Left lung (tissue), 10 donors: Measurements from ENCODE around the gene CACNG4. TPM values are rescaled to one million over a fixed set of nuclear protein-coding genes. Genes with fewer than 3 reads are reported as not detected.
A peak's percentile ranks its signal among the peaks of the same experiment; 100 is the strongest.

Experiments
- ATAC-seq: fragments of 200-7000 bp; cut with Tn5 transposase; one replicate; pipeline ENCODE4 v1.9.1; 2020; ENCODE audit warnings: moderate library complexity
- DNase-seq, 4 donors: peaks; one replicate each; pipeline ENCODE4 v3.0.0-alpha.2; 2013 to 2020
- H3K27ac ChIP-seq, 2 donors: fragments of 200-600 bp; sonication (generic) in 1 of 2; one replicate each; pipeline versions ENCODE4 v1.5.0 to v1.8.0; 2020 to 2021
- H3K27me3 ChIP-seq, 2 donors: fragments of 200-600 bp; sonication (generic) in 1 of 2; one replicate each; pipeline versions ENCODE4 v1.5.0 to v1.8.0; 2020 to 2021
- H3K36me3 ChIP-seq, 2 donors: fragments of 200-600 bp; sonication (generic) in 1 of 2; one replicate each; pipeline versions ENCODE4 v1.5.0 to v1.8.0; 2020 to 2021
- H3K4me1 ChIP-seq, 2 donors: fragments of 200-600 bp; one replicate each; pipeline ENCODE4 v1.8.0; 2021
- H3K4me3 ChIP-seq, 2 donors: fragments of 200-600 bp; sonication (generic) in 1 of 2; one replicate each; pipeline versions ENCODE4 v1.5.0 to v1.8.0; 2020 to 2021; ENCODE audit warnings: mild to moderate bottlenecking in 1 of 2
- H3K9me3 ChIP-seq, 2 donors: fragments of 200-600 bp; sonication (generic) in 1 of 2; one replicate each; pipeline versions ENCODE4 v1.5.0 to v1.8.0; 2020 to 2021
- CTCF ChIP-seq, 2 donors: fragments of 200-600 bp; sonication (generic) in 1 of 2; IDR thresholded peaks; one replicate each; pipeline versions ENCODE4 v1.5.0 to v1.8.0; 2021; ENCODE audit warnings: antibody characterized with exemption in 2 of 2
- intact Hi-C, 2 donors: fragments of 100-400 bp; cut with DNase I; formaldehyde crosslinking; loops; one replicate each; pipeline versions ENCODE4 v1.11.2 to v1.14.2; 2022
- polyA plus RNA-seq, 6 donors: library from polyadenylated mRNA; unstranded; fragments of 120-200 nt; gene quantifications; one replicate each; pipeline ENCODE4 v1.2.1, GENCODE V29; 2013; ENCODE audit not compliant: insufficient read length in 6 of 6
- total RNA-seq, 2 donors: library from RNA; stranded (reverse); fragmentation: NEBNext Ultra II Directional; extraction: Animal tissue kit (Norgen Biotek cat#: 25700); gene quantifications; one replicate each; pipeline ENCODE4 v1.2.1, GENCODE V29; 2021
- donor health status: DM: no; HTN: yes; CAD: no.
- donor health status: DM: no; HTN: no; CAD: no.

Gene CACNG4
- total and polyA plus RNA-seq, 8 donors = 1.5 to 6.0 (median 2.6) TPM

DNA sequence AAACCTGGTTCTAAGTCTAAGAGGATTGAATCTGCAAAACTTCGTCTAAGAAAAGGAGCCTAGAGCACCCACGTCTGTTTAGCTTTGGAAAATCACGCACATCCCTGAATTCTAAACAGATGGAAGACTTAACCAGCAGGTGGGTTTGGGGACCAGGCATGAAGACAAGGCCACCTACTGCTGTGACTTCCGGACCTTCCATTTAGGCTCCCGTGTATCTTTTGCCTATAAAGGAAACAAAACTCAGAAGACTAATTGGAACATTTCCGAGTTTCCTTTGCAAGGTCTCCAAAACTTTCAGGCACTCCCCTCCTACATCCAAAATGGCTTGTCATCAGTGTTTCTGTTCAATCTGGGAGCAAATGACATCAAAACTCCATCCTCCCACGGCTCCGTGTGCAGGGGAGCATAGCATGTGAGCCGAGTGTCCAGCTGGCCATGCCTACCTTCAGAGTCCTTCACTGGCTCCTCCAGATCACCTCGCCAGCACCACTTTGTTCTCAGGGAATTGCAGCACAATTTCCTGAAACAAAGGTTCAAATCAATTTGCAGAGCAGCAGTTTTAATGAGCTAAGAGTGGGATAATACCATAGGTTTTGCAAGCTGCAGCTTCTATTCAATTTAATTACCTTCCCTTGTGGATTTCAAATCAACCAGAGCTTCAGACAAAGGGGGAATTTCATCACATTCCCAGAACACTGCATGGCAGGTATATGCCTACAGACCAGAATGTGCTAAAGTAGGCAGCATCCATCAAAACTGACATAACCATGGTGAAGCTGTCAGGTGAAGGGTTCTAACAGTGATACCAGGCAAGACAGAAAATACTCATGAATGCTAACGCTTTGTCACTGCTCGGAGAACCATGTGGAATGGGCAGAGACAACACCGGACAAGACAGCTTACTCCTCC is 103.3 kb downstream of the CACNG4 start:
- no peak for DNase-seq
- intact Hi-C loops = no loop called here
- Histone ChIP-seq H3K4me3 (no peak overlapping the region), H3K36me3 (no peaks in the 10 kb centered on the region), H3K4me1 (no peaks in the 10 kb centered on the region), H3K27ac (no peak overlapping the region), H3K9me3 (no peaks in the 10 kb centered on the region), H3K27me3 (no peaks in the 10 kb centered on the region)
- ATAC-seq = no peak
- TF ChIP-seq CTCF (IDR thresholded peaks at IDR 0.05) = no peak

DNA sequence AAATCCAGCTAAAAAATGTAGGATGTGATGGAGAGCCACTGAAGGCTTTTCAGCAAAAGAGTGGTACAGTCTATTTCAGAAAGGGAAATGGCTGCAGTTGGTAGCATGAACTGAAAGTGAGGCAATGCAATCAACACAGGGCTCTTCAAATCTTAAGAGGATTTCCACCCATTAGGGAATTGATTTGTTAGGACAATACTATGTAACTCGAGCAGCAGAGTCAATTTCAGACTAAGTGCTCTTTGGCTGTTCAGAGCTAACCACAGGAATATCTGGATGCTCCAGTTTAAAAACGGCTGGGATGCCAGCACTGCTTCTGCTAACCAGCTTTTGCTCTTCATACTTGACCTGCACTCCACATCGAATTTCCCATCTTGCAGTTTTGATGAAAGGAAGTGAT is 104.5 kb downstream of the CACNG4 start:
- Histone ChIP-seq H3K4me3 (no peak overlapping the region), H3K4me1 (no peaks in the 10 kb centered on the region), H3K9me3 (no peaks in the 10 kb centered on the region), H3K27me3 (no peaks in the 10 kb centered on the region), H3K36me3 (peaks cover 0 to 5% of the 10 kb centered on the region in 2 donors), H3K27ac (no peak overlapping the region)
- intact Hi-C loops = no loop called here
- ATAC-seq = peak; percentile 60
- peak in 1 of 4 donors; percentile 6 for DNase-seq
- TF ChIP-seq CTCF (IDR thresholded peaks at IDR 0.05) = no peak

DNA sequence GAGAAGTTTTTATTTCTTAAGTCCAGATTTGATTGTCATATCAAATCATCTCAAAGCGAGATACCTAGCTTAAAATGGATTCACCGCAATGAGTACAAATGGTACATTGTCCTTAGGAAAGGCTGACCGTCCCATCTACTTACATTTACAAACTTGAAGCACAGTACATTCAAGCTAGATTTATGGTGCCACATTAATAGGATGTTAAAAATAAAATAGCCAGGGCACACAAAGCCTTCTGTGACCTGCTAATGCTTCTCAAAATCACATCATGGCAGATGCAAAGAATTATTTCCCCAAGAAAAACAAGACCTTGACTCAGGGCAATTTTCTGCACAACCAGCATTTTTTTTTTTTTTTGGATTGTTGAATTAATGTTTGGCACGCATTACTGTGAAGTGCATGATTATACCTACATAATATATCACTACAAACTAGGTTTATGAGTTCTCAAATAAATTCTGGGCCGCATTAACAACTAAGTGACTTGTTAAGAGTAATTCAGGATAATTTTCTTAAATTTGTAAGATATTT is 105.2 kb downstream of the CACNG4 start:
- H3K4me3 ChIP-seq = no peak overlapping the region
- no peak for ATAC-seq
- no peaks in the 10 kb centered on the region for H3K4me1 ChIP-seq
- DNase-seq = no peak
- TF ChIP-seq CTCF (IDR thresholded peaks at IDR 0.05) = no peak
- peaks cover 0 to 6% of the 10 kb centered on the region in 2 donors for H3K36me3 ChIP-seq
- H3K9me3 ChIP-seq = no peaks in the 10 kb centered on the region
- H3K27ac ChIP-seq = no peak overlapping the region
- H3K27me3 ChIP-seq = no peaks in the 10 kb centered on the region
- intact Hi-C loops = no loop called here

- H3K4me1 ChIP-seq = no peaks in the 10 kb centered on the region
- peaks cover 0 to 19% of the 10 kb centered on the region in 2 donors for H3K36me3 ChIP-seq
- no peaks in the 10 kb centered on the region for H3K27me3 ChIP-seq
- H3K9me3 ChIP-seq = no peaks in the 10 kb centered on the region
- ATAC-seq (no peak), DNase-seq (no peak)
- intact Hi-C loops = no loop called here
- no peak for TF ChIP-seq CTCF (IDR thresholded peaks at IDR 0.05)
- no peak overlapping the region for H3K27ac ChIP-seq
- no peak overlapping the region for H3K4me3 ChIP-seq
Observed at GRCh38 chr17:67071595-67071994, 107.1 kb downstream of the CACNG4 start.

DNA sequence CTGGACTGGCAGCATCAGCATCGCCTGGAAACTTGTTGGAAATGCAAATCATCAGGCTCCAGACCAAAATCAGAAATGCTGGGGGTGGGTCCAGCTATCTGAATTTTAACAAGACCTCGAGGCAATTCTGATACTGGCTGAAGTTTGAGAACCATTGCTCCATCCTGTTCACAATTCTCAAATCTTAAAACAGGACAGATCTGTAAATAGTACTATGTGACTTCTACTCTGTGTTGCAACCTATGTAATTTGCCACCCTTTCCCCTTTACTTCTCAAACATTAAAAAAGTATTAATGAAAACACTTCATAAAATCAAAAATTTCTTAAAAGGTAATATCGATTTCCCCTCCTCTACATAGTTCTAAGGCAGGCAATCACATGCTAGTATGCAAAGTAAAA is 108.4 kb downstream of the CACNG4 start:
- intact Hi-C loops = no loop called here
- no peak for TF ChIP-seq CTCF (IDR thresholded peaks at IDR 0.05)
- no peaks in the 10 kb centered on the region for H3K4me1 ChIP-seq
- H3K27me3 ChIP-seq = no peaks in the 10 kb centered on the region
- DNase-seq (no peak), ATAC-seq (no peak)
- H3K36me3 ChIP-seq = peaks cover 0 to 27% of the 10 kb centered on the region in 2 donors
- H3K27ac ChIP-seq = no peak overlapping the region
- no peak overlapping the region for H3K4me3 ChIP-seq
- H3K9me3 ChIP-seq = no peaks in the 10 kb centered on the region
